Activated T-cell treated with anti-CD3 and anti-CD28 coated beads, Interleukin-2, amount 50 U/mL, for 24 hours (primary cell): ENCODE measurements around the gene TBC1D14.
"Not testable (repeated sequence)": the region's sequence is repeated elsewhere in the genome, so short reads cannot be mapped to it uniquely, and the experiment has no call there.

ENCODE experiments used
- DNase-seq: peaks from one replicate; pipeline ENCODE4 v3.0.0-alpha.2; 2020
- H3K27ac Mint-ChIP-seq: 2 replicates; pipeline ENCODE4 v1.8.0; 2020; ENCODE audit warnings: mild to moderate bottlenecking, mixed read lengths
- H3K27me3 Mint-ChIP-seq: 2 replicates; pipeline ENCODE4 v1.8.0; 2020; ENCODE audit warnings: mixed read lengths
- H3K36me3 Mint-ChIP-seq: 2 replicates; pipeline ENCODE4 v1.8.0; 2020; ENCODE audit warnings: low read depth, mixed read lengths
- H3K4me1 Mint-ChIP-seq: 2 replicates; pipeline ENCODE4 v1.8.0; 2020; ENCODE audit warnings: low read depth, mixed read lengths
- H3K4me3 Mint-ChIP-seq: 2 replicates; pipeline ENCODE4 v1.8.0; 2020; ENCODE audit warnings: mild to moderate bottlenecking, moderate library complexity, mixed read lengths
- H3K9me3 Mint-ChIP-seq: 2 replicates; pipeline ENCODE4 v1.8.0; 2020; ENCODE audit warnings: mixed read lengths

Gene TBC1D14

DNA sequence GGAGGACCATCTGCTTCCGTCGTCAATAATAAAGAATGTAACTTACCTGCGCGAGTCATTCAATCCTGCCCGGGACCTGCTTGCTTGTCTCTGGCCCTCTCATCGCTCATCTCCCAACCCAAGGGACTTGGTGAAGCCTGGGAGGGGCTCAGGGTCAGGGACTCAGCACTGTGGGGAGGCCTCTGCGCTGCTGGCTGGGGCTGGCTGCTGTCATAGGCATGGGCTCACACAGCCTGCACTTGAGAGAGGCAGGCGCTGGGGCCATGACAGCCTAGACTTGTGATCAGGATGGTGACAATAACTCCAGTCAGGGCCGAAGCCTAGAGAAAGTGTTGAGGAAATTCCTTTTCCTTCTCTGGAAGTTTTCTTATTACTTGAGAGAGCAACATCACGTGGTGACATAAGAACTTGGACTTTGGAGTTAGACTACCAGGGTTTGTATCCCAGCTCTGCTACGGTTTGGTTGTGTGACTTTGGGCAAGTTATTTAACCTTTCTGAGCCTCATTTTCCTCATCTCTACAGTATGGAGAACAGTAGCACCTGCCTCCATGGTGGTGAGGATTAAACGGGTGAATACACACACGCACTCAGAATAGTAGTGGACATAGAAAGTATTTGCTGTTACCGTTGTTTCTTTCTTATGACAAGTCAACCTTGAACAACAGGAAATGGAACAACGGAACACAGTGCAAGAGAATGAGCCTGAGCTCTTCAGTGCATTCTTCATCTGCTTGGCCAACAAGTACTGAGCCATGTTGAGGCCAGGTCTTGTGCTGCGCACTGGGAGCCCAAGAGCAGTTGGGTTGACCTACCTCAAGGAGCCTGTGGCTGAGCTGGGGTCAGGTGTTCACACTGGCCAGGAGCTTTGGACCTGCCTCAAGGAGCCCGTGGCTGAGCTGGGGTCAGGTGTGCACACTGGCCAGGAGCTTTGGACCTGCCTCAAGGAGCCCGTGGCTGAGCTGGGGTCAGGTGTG is 60.5 kb downstream of the TBC1D14 start:
- no peaks in the 10 kb centered on the region for H3K27me3 Mint-ChIP-seq
- no peak overlapping the region for H3K4me3 Mint-ChIP-seq
- H3K4me1 Mint-ChIP-seq, result peaks cover 25% of the 10 kb centered on the region
- peaks cover 47% of the 10 kb centered on the region for H3K36me3 Mint-ChIP-seq
- no peak for DNase-seq
- H3K27ac Mint-ChIP-seq, result peak overlapping the region; percentile 47
- H3K9me3 Mint-ChIP-seq, result no peaks in the 10 kb centered on the region

DNA sequence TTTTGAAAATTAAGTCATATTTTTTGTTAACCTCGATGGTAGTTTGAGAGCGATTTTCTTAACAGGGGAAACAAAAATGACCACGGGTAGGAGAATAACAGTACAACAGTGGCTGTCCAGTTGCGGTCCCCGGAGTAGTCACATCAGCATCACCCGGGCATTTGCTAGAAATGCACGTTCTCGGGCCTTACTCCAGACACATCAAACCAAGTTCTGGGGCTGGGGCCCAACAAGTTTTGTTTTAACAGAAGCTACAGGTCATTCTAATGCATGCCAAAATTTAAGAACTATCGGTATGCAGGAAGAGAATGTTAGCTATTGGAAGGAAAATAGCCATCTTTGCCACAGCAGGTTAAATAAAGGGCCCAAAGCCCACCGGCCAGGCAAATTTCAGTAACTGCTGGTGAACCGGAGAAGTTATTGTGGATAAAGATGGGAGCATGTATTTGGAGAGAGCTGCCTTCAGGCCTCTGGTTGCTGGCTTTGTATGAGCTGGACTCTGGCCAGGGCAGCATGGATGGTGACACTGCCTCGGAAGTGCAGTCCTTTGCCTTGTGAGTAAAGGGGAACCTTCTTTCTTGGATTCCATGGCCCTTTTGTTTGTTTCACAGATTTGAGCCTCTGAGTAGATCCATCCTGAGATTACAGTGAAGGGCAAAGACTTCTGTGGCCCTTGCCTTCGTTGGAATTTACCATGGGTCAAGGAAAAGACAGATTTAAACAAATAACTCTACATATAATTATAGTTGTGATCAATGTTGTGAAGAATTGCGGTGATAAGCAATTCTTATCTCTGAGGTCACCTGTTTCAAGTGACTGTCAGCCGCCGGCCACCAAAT is 62.1 kb downstream of the TBC1D14 start:
- Mint-ChIP-seq H3K4me3 (no peak overlapping the region), H3K36me3 (peaks cover 54% of the 10 kb centered on the region)

DNA sequence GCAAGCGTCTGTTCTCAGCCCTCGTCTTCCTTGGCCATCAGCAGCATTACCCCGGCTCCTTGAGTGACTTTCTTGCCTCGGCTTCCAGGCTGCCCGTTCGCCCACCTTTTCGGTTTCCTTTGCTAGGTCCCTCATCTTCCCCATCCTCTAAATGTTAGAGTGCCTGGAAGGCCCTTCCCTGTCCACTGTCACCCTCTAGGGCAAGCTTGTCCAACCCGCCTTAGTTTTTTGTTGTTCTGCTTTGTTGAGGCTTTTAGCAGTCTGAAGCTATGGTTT is 62.7 kb downstream of the TBC1D14 start:
- Mint-ChIP-seq H3K27me3 (no peaks in the 10 kb centered on the region), H3K4me3 (no peak overlapping the region), H3K27ac (peak overlapping the region; percentile 4), H3K9me3 (no peaks in the 10 kb centered on the region), H3K4me1 (peaks cover 16% of the 10 kb centered on the region), H3K36me3 (peaks cover 50% of the 10 kb centered on the region)
- DNase-seq, result no peak

More for the DNA sequence above, 62.1 kb downstream of the TBC1D14 start:
- Mint-ChIP-seq H3K27me3 (no peaks in the 10 kb centered on the region), H3K27ac (peak overlapping the region; percentile 4), H3K9me3 (no peaks in the 10 kb centered on the region), H3K4me1 (peaks cover 19% of the 10 kb centered on the region)
- no peak for DNase-seq

DNA sequence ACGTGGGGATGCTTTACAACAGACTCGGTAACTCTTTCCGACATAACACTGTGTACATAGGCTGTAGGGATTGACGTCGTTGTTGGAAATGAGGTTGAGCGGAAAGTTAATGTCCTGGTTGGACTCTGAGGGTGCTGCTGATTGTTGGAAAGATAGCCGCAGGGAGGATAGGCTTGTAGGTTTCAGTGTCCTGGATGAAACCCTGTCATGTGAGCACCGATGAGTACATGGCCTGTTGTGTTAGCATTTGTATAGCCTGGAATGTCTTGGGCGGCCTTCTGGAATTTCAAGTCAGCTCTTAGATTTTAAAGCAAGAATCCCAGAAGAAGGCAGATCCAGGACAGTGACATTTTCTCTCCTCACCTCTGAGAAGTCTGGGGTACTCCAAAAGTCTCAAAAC is 63.3 kb downstream of the TBC1D14 start:
- Mint-ChIP-seq H3K27ac (peak overlapping the region; percentile 76), H3K9me3 (no peaks in the 10 kb centered on the region), H3K4me3 (no peak overlapping the region), H3K36me3 (peaks cover 45% of the 10 kb centered on the region), H3K27me3 (no peaks in the 10 kb centered on the region), H3K4me1 (peaks cover 15% of the 10 kb centered on the region)
- DNase-seq, result no peak

DNA sequence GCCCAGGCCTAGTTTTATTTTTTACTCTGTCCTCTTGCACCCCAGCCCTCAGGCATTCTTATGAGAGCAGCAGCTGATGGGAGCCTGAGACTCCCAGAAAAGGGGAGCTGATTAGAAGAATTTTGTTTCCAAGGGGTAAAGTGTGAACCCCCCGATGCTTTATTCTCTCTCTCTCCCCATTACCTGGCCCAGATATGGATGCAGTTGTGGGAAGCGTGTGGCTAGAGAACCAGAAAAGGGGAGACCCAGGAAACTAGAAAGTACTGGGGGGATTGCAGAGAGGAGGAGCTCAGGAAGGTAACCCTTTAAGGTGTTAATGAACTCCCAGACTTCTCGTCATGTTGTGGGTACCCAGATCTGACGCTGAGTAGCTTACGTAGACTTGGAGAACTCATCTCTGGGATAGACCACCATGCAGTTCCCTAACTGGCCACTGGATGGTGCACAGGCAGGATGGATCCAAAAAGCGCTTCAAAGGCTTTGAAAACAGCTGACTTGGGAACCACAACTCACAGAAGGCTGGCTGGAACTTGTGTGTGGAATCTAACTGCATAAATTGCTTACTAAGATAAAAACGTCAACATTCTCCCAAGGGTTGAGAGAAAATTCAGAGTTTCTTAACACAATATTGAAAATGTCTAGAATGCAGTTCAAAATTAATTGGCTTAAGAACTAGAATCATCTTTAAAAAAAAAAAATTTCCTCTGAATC is 64.7 kb downstream of the TBC1D14 start:
- Mint-ChIP-seq H3K36me3 (peaks cover 37% of the 10 kb centered on the region), H3K27me3 (no peaks in the 10 kb centered on the region), H3K4me1 (peaks cover 15% of the 10 kb centered on the region), H3K4me3 (no peak overlapping the region), H3K9me3 (no peaks in the 10 kb centered on the region), H3K27ac (peak overlapping the region; percentile 63)
- peak; percentile 84 for DNase-seq

DNA sequence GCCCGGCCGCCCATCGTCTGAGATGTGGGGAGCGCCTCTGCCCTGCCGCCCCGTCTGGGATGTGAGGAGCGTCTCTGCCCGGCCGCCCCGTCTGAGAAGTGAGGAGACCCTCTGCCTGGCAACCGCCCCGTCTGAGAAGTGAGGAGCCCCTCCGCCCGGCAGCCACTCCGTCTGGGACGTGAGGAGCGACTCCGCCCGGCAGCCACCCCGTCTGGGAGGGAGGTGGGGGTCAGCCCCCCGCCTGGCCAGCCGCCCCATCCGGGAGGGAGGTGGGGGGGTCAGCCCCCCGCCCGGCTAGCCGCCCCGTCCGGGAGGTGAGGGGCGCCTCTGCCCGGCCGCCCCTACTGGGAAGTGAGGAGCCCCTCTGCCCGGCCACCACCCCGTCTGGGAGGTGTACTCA is 68.2 kb downstream of the TBC1D14 start:
- peaks cover 17% of the 10 kb centered on the region for H3K4me1 Mint-ChIP-seq
- not testable (repeated sequence) for H3K4me3 Mint-ChIP-seq, H3K9me3 Mint-ChIP-seq

DNA sequence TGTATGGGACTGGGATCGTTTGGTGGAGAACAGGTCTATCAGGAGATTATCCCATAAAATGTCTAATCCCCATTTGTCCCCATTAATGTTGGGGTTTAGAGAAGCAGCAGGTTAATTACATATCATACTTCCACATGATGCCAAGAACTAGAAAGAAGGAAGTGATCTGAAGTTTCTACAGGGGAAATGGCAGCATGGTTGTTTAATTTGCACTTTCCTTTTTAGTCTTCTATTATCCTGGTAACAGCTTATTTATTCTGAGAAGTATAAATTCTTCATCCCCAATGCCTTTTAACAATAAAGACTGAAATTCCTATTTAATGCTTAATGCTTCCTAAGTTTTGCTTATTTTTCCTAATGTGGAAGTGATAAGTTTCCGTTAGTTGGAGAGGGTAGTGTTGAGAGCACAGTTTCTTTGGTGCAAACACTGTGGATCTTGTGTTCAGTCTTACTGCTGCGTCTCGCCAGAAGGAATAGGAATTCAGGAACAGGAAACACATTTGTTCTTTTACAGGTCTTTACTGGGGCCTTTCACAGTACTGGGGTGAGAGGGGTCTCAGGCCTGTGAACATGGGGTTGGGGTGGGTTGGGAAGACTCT is 74.0 kb downstream of the TBC1D14 start:
- no peak overlapping the region for H3K4me3 Mint-ChIP-seq
- no peaks in the 10 kb centered on the region for H3K9me3 Mint-ChIP-seq
- no peak for DNase-seq
- H3K36me3 Mint-ChIP-seq, result peaks cover 16% of the 10 kb centered on the region
- peaks cover 48% of the 10 kb centered on the region for H3K4me1 Mint-ChIP-seq
- H3K27me3 Mint-ChIP-seq, result no peaks in the 10 kb centered on the region
- peak overlapping the region; percentile 45 for H3K27ac Mint-ChIP-seq

More for the DNA sequence above, 68.2 kb downstream of the TBC1D14 start:
- peaks cover 16% of the 10 kb centered on the region for H3K36me3 Mint-ChIP-seq
- not testable (repeated sequence) for H3K27ac Mint-ChIP-seq, H3K27me3 Mint-ChIP-seq, DNase-seq

DNA sequence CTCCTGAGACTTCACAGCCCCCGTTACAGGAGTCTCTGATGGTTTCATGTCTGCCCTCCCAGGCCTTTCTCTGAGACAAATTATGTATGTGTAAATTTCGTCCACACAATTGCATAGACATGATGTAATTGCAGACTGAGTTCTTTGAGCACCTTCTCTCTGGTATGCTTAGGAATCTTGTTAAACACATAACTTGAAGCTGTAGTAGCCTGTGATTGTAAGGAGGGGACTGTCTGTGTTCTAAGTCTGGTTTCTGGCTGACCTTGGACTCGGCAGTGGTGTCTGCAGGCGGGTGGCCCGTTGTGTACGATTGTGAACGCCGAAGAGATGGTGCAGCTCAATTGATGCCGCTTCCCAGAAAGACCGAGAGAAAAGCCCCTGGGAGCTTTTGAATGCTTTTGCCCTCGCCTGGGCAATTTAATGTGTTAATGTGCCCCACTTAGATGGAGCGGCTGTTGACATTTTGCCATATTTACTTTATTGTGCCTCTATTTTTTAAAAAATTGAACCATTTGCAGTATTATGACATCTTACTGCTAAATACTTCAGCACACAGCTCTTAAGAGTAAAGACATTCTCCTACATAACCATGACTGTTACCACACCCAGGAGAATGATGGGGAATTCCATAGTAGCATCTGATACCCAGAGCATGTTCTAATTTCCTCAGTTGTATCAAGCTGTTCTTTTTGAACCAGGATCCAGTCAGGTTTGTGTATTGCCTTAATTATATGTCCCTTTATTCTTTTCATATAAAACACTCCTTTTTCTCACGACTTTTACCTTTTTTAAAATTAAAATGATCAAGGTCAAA is 75.2 kb downstream of the TBC1D14 start:
- peaks cover 22% of the 10 kb centered on the region for H3K36me3 Mint-ChIP-seq
- H3K27me3 Mint-ChIP-seq, result no peaks in the 10 kb centered on the region
- peaks cover 60% of the 10 kb centered on the region for H3K4me1 Mint-ChIP-seq
- H3K4me3 Mint-ChIP-seq, result peak overlapping the region; percentile 92
- peak overlapping the region; percentile 97 for H3K27ac Mint-ChIP-seq
- no peak for DNase-seq
- no peaks in the 10 kb centered on the region for H3K9me3 Mint-ChIP-seq

DNA sequence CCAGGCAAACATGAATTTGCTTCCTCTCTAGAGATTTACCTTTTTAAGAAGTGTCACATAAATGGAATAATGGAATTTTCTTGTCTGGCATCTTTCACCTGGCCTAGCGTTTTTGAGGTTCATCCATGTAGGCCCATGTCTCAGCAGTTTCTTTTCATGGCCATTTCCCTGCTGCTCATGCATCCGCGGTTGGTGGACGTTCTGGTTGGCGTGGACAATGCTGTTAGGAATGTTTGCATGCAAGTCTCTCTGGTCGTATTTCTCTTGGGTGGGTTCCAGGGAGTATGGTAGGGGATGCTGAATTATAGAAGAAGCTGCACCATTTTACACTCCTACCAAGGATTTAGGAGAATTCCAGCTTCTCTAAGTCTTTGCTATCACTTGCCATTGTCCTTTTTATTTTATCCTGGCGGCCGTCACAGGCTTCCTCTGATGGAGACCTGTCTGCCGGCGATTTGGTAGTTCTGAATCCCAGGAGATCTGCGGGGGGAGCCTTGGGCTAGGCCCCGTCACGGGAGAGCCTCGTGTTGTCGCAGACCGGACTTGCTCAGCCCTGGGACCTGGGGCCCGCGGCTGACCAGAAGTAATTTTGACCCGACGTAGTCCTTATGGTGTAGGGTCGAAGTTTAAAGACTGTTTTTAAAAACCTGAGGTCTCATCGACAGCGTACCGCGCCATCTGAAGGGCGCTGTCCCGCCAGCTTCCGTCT is 76.6 kb downstream of the TBC1D14 start:
- Mint-ChIP-seq H3K36me3 (peaks cover 35% of the 10 kb centered on the region), H3K4me1 (peaks cover 70% of the 10 kb centered on the region)
- no peak for DNase-seq

DNA sequence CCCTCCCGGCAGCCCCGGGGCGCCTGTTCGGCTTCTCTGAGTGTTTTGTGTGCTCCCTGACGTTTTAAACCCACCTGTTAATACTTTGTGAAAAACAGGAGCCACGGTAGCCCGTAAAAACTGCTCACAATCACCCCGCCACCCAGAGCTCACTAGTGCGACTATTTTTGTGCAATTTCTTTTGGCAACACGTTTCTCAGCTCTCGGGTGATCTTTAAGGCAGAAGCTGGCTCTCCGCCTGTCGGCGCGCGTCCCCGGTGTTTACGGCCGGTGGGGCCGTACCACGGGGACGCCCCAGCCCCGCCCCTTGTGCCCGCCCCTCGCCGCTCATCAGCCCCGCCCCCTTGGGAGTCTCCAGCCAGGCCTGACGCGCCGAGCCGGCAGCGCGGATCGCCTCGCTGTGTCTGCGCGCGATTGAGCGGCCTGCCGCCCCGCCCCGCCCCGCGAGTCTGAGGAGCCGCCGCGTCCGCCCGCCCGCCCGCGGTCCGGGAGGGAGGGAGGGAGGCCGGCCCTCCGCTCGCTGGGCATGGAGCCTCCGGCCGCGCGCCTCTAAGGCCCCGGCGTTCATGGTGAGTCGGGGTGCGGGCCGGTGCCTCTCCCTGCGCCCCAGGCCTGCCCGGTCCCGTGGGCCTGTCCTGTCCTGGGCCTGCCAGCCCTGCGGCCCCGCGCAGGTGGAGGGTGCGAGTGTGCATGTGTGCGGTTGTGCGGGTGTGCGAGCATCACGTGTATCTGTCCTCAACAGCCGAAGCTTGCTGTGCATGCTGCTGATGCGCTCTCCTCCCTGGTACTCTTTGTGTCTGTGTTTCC is 77.4 kb downstream of the TBC1D14 start:
- no peaks in the 10 kb centered on the region for H3K9me3 Mint-ChIP-seq
- peaks cover 77% of the 10 kb centered on the region for H3K4me1 Mint-ChIP-seq
- H3K36me3 Mint-ChIP-seq, result peaks cover 38% of the 10 kb centered on the region
- peak overlapping the region; percentile 97 for H3K27ac Mint-ChIP-seq
- H3K4me3 Mint-ChIP-seq, result peak overlapping the region; percentile 95
- DNase-seq, result peak; percentile 94
- no peaks in the 10 kb centered on the region for H3K27me3 Mint-ChIP-seq

More for the DNA sequence above, 76.6 kb downstream of the TBC1D14 start:
- peak overlapping the region; percentile 92 for H3K4me3 Mint-ChIP-seq
- no peaks in the 10 kb centered on the region for H3K9me3 Mint-ChIP-seq
- no peaks in the 10 kb centered on the region for H3K27me3 Mint-ChIP-seq
- peak overlapping the region; percentile 97 for H3K27ac Mint-ChIP-seq

DNA sequence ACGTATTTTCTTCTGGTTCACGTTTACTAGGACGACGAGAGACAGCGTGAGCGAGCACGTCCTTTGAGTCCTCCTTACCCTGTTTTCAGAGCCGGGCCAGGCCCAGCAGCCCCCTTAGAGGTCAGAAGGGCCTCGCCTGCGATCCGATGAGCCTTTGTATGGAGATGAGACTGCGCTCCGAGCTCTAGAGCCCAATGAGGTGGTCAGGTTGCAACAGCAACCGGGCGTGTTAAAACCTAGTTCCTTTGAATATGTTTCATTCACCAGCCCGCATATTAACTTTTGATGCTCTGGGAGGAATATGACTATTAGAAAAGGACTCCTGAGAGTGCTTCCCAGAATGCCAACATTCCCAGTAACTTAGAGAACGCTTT is 77.9 kb downstream of the TBC1D14 start:
- Mint-ChIP-seq H3K4me1 (peaks cover 80% of the 10 kb centered on the region), H3K9me3 (no peaks in the 10 kb centered on the region), H3K4me3 (peak overlapping the region; percentile 95), H3K27ac (peak overlapping the region; percentile 95), H3K27me3 (no peaks in the 10 kb centered on the region), H3K36me3 (peaks cover 43% of the 10 kb centered on the region)
- DNase-seq, result no peak

DNA sequence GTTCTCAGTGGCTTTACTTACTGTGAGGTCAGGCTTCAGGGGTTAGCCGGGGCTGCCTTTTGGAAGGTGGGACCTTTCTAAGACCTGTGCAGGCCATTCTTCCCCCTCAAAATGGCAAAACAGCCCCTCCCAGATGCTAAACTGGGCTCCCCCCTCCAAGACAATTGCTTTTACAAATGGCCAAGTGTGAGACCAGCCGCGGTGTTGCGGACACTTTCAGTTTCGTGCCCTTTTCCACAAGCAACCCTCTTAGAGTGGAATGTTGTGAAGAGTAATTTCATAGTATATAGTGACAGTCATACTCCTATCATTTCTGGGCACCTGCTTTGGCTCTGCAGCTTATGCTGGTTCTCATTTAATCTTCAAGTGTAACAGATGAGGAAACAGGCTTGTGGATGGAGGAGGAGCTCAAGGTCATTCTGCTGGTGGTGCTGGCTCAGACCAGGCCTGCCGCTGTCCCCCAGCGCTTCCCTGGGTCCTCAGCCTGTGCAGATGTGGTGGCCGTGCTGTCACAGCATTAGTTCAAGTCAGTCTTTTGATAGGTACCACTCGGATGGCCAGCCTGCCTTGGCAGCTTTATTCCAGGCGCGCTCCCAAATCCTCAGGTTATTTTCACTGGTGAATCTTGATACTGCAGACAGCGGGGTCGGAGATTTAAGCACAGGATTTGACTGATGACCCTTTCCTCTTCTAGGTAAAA is 78.5 kb downstream of the TBC1D14 start:
- Mint-ChIP-seq H3K9me3 (no peaks in the 10 kb centered on the region), H3K27ac (peak overlapping the region; percentile 95), H3K36me3 (peaks cover 49% of the 10 kb centered on the region), H3K4me3 (peak overlapping the region; percentile 95), H3K27me3 (no peaks in the 10 kb centered on the region), H3K4me1 (peaks cover 83% of the 10 kb centered on the region)
- no peak for DNase-seq
